Activated effector memory CD4-positive, alpha-beta T cell treated with anti-CD3 and anti-CD28 coated beads, Interleukin-2, amount 50 U/mL, for 16 hours (primary cell): ENCODE results near the gene LRRC73.
A peak's percentile ranks its signal among the peaks of the same experiment; 100 is the strongest.
"Not testable (repeated sequence)": the region's sequence is repeated elsewhere in the genome, so short reads cannot be mapped to it uniquely, and the experiment has no call there.

Experiments
- DNase-seq: peaks from one replicate; pipeline ENCODE4 v3.0.0-alpha.2; 2020

The LRRC73 gene

DNA sequence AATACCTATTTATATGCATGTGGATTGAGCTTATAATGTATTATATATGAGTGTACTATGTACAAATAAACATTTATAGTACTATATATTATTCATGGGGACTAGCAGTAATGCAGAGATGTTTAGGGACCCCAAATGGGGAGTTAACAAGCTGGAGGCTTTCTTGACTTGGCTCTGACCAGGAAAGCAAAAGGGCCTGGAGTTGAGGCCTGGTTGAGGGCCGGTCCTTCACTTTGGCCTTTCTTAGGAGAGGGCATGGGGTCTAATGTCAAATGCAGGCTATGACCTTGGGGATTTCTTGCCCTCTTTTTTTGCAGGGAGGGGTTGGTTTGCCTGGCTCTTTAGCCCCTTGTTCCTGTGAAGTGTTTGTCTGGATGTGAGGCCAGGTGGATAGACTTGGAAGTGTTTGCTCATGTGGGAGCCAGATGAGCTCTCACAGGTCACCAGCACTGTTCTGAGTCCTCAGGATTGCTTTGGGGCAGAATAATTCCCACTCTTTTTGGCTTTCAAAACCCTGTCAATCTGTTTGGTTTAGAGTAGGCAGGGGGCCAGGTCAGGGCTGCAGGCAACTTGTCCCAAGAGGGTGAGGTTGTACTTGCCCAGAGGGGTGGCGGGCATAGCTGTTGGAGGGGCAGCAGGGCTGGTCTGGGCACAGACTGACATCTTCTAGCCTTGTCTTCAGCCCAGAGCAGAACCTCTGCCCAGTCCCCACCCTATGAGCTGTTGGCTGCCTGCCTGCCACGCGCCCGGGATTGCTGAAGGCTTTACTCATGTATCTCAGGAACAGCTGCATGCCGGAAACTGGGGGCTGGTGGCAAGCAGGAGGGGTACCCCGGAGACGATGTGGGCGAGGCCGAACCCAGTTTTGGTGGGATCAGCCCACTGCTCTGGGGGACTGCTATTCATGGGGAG lies 18.1 kb downstream of the LRRC73 start:
- DNase-seq: no peak

DNA sequence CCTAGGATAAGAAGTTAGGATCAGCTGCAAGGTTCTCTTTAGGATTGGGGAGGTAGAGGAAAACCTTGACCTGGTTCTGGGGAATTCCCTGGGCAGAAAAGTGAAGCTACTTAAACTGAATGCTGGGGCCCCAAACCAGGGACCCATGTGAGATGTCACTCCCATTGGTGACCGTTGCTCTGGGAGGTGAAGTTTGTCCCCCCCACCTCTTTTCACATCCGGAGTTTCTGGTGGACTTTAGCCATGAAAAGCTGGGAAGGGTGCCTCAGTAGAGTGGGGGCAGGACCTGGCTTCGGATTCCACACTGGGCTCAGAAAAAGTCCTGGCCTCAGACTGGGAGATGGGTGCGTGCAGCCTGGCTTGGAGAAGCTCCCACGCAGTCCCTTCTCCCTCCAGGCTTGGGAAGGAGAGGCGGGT lies 19.6 kb downstream of the LRRC73 start:
- DNase-seq: no peak

DNA sequence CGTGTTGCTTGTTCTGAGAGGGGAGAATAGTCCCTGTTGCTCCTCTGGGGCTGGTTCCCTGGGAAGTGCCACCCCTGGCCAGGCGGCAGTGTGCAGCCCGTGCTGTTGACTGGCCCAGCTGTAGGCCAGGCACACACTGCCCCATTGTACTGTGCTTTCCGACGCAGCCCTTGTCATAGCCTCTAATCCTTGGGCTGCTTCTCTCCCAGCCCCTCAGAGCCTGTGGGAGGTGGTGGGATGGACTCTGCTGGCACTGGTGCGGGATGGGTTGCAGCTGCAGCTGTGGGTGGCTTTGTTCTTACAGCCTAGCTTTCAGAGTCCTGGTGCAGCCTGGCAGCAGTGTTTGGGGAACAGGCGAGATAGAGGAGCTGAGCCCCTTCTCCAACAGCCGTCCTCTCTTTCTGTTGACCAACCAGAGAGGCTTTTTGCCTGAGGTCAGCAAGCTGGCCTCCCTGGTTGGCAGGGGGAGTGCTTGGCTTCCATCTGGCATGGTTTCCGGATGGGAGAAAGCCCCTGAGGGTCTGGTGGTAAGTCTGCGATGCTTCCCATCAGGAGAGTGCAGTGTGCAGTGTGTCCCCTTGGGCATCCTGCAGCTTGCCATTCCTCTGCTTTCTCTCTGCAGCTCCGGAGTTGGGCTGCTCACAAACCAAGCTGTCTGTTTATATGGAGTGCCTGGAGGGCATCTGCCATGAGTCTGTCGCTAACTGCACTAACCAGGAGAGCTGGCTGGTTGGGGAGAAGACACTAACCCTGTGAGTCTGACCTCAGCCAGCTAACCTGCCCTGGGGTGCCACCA lies 20.7 kb downstream of the LRRC73 start:
- no peak for DNase-seq

DNA sequence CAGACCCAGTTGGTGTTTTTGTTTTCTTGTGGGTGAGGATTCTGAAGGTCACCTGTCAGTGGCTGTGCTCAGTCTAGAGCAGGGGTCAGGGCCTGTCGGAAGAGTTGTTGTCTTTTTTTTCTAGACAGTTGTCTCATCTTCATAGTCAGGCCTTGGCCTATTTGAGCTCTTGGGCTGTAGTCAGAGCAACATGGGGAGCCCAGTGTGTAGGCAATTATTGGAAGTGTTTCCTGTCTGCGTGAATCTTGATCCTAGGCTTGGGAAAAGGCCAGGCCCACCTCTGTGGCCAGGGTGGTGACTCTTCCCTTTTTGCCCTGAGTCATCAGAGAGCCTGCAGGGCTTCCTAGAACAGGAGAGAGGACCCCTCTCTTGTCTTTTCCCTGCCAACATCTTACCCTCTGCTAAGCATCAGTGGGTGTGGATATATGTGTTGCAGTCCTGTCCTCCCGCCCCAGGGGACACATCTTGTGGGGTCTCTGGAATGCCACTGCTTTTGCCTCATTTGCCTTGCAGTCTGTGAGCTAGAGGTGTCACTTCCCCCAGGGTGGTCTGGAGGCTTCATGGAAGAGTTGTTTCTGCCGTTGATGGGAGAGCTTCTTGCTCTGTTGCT lies 21.4 kb downstream of the LRRC73 start:
- no peak for DNase-seq

DNA sequence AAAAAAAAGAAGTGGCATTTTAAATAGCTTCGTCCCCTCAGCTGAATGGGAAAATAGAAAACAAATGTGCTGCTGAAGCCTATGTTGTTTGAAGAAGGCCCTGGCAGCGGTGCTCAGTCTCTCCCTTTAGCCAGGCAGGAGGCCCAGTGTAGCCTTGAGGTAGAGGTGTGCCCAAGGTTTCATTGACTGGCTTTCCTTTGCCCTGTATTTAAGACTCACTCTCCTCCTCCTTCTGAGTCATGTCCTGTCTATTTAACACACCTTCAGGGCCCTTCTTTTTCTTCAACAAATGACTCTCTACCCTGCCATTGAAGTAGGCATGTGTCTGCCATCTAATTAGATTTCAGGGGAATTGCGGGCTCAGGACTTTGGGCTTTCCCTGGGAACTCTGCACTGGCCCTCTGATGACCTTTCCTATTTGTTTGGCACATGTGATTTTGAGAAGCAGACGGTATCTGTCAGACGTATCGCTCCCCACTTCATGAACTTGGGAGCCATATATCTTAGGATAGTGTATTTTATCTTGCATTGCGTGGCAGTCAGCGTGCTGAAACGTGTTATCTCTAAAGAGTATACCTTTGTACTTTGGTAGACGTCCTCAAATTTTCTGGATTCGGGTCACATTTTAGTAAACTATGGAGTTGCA lies 28.4 kb downstream of the LRRC73 start:
- DNase-seq: no peak

DNA sequence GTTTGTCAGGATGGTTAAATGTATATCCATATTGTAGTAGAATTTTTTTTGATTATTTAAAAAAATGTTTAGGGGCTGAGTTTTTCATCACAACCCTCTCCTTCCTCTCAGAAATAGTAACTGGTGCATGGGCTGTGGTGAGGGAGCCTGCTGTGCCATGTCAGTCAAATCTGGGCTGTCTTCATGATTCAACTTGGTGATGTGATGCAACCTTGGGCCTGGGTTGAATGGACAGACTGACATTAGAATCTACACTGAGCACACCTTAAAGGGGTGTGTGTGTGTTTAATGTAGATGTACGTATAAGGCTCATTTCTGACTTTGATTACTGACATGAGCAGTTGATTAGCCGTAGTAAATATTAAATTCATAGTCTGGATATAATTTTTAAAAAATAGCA lies 29.1 kb downstream of the LRRC73 start:
- DNase-seq: no peak

DNA sequence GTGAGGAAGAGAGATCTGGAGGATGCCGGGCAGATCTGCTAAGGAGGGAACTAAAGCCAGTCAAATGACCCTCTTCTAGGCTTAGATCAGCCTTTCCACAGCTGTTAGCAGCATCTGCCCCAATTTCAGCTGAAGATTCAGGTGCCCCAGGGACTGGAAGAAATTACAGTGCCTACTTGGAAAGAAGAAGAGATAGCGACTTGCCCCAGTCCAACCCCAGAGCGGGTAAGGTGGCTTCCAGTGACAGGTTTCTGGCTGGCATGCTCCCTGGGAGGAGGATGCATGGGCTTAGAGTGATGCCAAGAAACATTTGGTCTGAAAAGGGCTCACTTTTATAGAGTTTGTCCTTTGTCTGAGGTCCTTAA lies 32.2 kb downstream of the LRRC73 start:
- DNase-seq: no peak

DNA sequence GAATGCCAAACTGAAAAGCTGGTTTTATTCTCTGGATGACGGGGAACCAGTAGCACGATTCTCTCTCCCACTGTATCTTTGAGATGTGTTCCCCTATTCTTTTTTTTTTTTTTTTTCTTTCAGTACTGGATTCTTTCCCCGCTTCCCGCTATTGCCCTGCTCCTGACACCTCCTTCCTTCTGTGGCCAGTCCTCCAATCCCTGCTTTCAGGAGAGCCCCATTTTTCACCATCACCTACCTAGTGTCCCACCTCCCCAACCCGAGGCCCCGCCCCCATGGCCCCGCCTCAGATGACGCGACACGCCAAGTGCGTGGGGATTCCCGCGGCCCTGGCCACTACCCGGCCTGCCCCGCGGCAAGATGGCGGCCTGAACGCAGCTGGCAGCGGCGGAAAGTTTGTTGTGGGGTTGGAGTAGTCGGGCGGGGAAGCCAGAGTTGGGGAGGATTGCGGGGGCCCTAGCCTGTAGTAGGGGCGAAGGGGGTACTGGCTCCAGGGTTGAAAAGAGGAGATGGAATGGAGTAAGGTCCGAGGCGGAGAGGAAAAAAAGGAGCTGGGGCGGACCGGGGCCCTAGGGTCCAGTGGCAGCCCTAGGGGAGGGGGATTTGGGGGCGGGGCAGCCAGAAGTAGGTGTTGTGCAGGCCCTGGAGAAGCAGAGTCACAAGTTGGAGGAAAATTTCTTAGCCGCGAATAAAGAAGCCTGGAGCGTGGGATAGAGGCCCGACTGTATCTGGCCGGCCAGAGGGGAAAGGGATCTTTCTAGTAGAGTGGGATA lies 32.7 kb downstream of the LRRC73 start, which contains the start of gene TJAP1:
TJAP1 (plus strand) TSS at position 336 of the 773 bp plus-strand sequence. CDS start 21,432 bp downstream, outside the sequence.
- DNase-seq: peak; percentile 99

DNA sequence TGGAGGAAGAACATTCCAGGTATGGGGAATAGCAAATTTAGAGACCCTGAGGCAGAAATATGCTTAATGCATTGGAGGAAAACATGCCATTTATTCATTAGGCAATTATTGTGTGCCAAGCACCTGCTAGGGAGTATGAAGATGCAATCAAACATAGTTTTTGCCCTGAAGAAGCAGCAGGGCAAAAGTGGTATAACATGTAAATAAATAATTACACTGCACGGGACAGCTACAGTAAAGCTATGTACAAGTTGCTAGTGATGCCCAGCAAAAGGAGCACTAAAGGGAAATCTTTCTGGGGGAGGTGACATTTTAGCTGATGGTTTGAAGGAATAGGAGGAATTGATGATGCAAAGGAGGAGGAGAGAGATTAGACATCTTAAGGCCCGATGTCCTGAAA lies 33.4 kb downstream of the LRRC73 start:
- DNase-seq: no peak

DNA sequence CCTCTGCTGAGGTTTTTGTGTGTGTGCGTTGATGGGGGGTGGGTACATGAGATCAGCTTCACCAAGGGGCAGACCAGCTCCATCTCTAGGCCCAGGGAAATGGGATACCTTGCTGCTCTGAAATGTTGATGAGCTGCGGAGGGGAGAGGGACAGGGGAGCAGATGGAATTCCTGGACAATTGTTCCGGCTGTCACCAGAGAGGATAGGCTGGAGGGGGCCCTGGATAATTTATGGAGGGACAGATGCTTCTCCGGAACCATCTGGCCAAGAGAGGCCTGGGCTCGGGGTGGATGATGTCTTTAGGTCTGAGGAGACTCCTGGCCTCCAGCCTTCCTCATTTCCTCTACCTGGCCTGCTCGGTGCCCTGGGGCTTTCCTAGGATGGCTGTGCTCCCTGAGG lies 34.6 kb downstream of the LRRC73 start:
- no peak for DNase-seq

DNA sequence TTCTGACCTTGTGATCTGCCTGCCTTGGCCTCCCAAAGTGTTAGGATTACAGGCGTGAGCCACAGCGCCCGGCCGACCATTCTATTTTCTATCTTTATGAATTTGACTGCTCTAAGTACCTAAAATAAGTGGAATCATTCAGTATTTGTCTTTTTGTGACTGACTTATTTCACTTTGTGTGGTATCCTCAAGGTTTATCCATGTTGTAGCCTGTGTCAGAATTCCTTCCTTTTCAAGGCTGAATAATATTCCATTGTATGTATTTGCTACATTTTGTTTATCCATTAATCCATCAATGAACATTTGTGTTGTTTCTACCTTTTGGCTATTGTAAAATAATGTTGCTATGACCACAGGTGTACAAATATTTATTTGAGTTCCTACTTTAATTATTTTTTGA lies 37.6 kb downstream of the LRRC73 start:
- no peak for DNase-seq

DNA sequence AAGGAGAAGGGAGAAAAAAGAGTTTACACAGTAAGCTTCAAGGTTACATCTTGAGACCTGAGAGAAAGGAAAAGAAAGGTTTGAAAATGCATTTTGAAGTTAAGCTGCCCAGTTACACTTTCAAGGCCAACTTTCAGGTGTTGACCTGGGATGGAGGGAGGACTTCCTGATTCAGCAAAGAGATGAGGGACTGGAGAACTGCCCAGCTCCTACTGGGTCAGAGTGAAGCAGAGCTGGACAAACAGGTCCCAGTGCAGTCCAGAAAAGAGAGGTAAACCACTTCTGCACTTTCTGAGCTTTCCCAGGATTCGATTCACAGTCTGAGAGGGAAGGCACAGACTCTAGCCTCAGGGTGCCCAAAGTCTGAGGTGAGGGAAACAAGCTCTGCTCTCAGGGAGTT lies 38.7 kb downstream of the LRRC73 start:
- DNase-seq: no peak

DNA sequence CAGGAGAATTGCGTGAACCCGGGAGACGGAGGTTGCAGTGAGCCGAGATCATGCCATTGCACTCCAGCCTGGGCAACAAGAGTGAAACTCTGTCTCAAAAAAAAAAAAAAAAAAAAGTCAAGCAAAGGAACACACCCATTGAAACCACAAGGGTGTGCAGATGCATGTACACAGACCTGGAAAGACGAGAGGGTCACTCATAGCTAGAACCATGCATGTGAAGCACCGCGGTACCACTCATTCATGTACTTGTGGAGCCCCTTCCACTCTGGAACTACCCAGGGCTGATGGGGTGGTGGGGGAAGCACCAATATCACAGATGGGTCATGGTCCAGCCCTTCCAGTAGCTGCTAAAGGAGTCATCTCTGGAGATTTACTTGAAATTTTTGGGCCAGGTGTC lies 40.2 kb downstream of the LRRC73 start:
- no peak for DNase-seq

DNA sequence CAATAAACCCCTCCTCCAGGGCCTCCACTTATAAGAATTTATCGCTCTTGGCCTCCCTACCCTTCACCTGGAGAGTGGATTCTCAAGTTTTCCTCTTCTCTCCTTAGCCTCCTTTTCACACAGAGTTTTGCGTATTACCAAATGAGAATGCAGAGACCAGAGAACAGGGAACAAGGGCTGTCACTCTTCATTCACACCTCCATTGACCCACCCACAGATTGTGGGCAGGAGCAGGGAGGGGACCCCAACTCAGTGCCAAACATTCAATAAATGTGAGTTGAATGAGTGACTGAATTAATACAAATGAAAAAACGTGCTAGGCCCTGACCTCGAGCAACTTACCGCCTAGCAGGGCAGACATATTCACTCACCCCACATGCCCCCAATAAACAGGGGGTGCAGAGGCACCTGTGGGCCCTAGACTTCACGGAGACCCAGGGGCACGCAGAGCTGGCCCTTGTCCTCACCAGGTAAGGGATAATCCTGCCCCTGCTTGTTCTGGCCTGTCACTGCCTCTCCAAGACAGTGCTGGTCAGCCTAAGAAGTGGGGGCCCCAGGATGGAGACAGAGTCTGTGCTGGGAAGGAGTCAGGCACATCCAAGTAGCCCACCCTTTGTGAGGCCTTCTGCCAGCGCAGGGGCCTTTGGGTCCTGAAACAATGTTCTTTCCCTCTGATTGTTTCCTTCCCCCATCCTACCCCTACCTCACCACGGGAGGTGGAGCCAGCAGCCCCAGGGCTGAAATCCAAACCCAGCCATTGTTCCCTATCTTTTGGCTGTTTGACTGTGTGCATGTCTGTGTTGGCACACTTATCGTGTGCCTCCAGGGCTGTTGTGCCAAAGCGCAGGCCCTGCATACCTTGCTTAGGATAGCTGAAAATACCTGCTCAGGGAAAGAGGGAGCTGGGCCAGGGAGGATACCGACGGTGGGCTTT lies 41.1 kb downstream of the LRRC73 start:
- no peak for DNase-seq

DNA sequence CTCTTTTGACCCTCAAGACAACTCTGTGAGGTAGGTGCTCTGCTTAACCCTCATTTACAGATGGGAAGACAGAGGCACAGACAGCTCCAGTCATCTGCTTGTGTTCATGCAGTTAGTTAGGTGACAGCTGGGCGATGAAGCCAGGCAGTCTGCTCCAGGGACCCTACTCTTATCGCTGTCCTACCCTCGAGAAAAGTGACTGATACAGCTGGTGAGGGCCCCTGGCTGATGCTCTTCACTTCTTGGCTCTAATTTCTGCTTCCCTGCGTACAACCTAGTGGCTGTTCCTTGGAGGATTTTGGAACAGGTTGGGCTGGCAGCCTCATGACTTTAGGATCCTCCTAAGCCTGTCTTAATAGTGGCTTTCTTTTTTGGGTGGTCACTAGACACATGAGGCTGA lies 41.9 kb downstream of the LRRC73 start:
- DNase-seq: no peak

DNA sequence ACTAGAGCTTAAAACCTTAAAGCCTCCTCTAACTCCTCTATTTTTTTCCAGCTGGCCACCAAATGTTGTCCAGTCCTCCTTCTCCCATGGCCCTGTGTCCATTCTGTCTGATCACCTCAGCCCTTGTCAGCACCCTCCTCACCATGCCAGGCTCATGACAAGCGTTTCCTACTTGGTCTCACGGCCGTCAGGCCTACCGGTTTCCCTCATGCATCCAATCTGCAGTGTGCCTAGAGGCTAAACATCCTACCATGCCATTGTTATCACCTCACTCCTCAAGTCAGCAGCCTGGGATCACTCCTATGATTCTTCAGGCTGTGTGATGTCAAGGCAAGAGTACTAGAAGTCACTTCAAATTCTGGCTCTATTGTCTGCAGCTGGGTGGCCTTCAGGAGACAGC lies 42.4 kb downstream of the LRRC73 start:
- no peak for DNase-seq

DNA sequence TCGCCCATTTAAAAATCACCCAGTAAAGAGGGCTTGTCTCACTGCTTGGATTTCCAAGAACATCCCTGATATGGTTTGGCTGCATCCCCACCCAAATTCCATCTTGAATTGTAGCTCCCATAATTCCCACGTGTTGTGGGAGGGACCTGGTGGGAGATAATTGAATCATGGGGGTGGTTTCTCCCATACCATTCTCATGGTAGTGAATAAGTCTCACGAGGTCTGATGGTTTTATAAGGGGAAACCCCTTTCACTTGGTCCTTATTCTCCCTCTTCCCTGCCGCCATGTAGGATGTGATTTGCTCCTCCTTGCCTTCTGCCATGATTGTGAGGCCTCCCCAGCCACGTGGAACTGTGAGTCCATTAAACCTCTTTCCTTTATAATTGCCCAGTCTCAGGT lies 42.9 kb downstream of the LRRC73 start:
- not testable (repeated sequence) for DNase-seq

DNA sequence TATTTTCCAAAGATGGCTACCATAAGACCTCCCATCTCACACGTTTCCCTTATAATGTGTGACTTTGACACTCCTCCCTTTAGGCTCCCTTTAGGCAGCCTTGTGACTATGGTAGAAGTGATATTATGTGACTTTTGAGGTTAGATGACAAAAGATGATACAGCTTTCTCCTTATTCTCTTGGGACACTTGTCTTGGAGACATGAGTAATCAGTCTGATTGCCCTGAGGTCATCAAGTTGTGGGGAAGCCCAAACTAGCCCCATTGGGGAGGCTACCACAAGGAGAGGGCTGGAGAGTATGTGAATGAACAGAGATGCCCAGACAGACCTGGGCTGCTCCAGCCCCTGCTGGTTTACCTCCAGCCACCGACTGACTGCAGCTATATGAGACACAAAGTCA lies 44.2 kb downstream of the LRRC73 start:
- no peak for DNase-seq

DNA sequence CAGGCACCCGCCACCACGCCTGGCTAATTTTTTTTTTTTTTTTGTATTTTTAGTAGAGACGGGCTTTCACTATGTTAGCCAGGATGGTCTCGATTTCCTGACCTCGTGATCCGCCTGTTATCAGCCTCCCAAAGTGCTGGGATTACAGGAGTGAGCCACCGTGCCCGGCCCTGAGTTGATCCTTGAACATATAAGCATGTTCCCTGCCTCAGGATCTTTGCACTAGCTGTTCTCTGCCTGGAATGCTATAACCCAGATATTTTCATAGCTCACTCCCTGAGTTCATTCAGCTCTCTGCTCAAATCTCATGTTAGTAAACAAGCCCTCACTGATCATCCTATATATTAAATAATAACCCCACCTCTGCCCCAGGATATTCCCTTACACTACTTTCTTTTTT lies 45.8 kb downstream of the LRRC73 start:
- DNase-seq: no peak

DNA sequence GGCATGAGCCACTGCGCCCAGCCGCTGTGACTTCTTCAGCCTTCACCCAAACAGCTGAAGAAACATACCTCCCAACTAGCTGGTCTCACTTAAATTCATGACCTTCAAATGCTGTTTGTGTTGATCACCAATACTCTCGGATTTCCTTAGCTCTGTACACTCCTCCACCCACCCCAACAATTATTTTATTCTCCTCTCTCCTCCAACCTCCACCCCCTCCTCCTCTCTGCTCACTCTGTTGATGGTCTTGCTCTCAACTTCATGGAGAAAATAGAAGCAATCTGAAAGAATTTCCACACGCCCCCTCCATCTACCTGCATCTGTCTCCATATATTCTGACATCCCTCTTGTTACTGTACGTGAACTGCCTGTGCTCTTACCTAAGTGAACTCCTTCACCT lies 48.2 kb downstream of the LRRC73 start:
- no peak for DNase-seq

DNA sequence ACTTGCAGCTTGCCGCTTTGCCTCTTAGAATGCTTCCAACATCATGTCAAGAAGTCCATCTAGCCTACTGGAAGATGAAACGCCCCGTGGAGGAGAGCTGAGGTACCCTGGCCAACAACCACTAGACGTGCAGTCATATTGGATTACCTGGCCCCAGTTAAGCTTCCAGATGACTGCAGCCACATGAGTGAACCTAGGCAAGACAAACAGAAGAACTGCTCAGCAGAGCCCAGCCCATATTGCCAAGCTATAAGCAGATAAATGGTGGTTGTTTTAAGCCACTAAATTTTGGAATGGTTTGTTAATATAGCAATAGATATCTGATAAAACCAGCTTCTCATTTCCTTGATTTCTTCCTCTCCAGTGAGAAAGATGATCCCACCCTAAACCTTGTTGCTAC lies 50.1 kb downstream of the LRRC73 start:
- no peak for DNase-seq
